Measurements from ENCODE around the gene ZNF219.

ZNF219 gene

DNA sequence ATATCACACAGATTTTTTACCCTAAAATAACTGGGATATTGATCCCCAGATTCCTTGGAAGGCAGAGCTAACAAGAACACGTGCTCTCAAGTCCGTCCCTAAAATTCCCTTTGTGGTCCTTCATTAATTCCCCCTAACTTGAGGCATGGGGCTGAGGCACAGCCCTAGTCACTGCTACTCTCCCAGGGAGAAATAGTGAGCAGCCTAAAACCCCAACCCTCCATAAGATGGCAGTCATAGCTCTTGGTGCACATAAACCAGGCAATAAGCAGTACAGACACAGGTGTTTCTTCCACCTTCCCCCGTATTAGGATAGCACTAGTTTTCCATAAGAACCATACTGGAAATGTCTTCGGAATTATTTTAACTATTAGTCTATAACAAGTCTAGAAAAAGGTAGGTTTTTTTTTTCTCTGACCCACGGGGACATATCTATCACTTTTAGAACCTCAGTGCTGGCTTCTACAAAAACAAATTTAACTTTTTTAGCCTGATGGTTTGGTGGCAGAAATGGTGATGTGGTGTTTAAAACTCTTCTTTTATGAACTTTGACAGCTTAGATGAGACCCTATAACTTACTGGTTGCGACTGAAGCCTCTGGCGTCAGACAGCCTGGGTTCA, 31.5 kb downstream of the ZNF219 start:
- no peak for DNase-seq

- DNase-seq: no peak
Measured at GRCh38 chr14:21063479-21063878, 35.0 kb downstream of the ZNF219 start.

GRCh38 chr14:21061347-21061668, 37.1 kb downstream of the ZNF219 start:
- no peak for DNase-seq

- no peak for DNase-seq
Measured at GRCh38 chr14:21060614-21061346, 37.7 kb downstream of the ZNF219 start.

DNA sequence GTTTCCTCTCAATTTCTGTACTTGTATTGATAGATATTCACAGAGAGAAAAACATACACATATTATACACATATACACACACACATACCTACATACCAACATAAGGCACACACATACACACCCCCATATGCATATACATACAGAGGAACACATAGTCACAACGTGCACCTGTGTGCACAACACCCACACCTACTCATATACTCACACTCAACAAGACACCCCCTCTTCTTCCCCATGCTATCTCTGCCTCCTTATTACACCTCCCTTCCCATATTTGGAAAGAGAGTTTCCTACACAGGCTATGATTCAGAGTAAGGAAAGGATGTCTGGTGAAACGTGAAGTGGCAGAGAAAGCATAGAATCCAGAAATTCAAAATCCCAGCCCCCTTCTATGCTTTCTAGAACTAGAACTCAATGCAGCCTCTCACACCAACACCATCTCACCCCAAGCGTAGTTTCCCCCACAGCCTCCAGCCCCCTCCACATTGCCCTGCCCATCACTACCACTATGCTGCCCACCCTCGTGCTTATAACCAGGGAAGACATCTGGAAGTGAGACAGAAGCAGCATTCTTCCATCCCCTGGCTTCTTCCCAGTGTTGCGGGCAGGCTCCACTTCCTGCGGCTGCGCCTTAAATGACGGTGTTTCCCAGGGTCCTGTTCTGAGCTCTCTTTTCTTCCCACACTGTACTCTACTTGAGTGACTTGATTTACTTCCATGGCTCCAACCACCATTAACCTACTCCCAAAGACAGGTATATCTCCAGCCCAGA, 38.4 kb downstream of the ZNF219 start:
- DNase-seq: no peak

DNA sequence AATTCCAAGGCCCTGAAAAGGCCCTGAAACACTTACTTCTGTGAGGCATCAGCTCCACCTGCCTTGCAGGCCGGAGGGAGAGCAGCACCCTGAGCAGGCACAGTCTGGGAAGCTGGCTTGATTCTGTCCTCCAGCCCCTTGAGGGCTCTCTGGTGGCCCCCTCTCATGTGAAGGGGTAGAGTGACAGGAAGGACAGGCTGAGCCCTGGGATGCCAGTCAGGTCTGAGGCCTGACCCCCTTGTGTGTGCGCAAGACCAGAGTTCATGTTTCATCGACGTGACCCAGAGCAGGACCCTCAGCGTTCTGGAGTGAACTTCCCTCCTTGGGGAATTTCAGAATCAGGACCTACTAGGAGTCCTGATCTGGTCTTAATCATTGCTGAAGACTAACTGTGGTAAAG, 39.6 kb downstream of the ZNF219 start:
- no peak for DNase-seq

- DNase-seq: no peak
Measured at GRCh38 chr14:21057803-21058675, 40.4 kb downstream of the ZNF219 start, which contains the start of gene RNASE8. Gene RNASE8 (plus strand): TSS chr14:21057822. CDS start chr14:21057893, 71 bp downstream.

GRCh38 chr14:21056520-21057163, 41.8 kb downstream of the ZNF219 start:
- DNase-seq: no peak

DNA sequence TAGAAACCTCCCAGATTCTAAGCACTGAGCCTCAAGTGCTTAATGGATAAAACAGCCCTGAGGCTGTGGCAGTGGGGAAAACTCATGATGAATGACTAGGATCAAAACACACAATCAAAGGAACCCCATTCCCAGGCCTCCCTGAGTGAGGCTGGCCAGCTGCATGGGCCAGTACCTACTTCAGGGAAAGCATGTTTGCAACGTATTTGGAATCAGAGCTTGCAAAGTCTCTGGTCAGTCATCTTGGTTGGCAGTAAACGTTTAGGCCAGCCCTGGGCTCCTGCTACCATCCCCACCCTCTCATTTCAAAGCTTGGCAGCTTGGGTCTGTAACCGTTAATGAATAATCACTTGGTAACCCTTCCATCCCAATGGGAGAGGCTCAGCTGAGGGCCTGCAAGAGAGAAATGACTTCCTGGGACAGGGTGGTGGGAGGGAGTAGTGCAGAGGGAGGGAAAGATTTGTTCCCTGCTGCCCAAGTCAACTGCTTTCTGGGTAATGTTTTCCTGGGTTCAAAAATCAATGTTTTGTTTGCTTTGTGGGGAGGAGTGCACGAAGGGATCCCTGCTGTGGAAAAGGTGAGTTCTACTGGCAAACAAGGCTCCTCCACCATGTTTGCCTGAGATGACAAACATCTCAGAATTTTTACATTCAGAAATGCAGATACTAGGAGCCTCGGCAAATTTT, 42.9 kb downstream of the ZNF219 start:
- DNase-seq: no peak

DNA sequence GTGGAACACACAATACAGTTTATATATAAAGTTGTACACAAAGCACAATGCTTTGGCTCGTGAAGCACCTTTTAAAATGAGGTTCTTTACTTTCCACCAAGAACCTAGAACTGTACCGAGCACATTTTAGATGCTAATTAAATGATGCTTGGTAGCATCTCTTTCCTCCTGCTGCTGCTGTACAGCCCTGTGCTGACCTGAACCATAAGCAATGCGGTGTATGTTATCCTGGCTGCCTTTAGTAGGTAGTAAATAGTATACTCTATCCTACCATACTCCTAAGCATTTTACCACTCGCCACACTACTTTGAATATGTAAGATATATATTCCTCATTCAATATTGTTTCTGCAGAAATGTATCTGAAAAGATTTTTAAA, 43.7 kb downstream of the ZNF219 start:
- no peak for DNase-seq

- no peak for DNase-seq
Measured at GRCh38 chr14:21054123-21054767, 44.2 kb downstream of the ZNF219 start.

DNA sequence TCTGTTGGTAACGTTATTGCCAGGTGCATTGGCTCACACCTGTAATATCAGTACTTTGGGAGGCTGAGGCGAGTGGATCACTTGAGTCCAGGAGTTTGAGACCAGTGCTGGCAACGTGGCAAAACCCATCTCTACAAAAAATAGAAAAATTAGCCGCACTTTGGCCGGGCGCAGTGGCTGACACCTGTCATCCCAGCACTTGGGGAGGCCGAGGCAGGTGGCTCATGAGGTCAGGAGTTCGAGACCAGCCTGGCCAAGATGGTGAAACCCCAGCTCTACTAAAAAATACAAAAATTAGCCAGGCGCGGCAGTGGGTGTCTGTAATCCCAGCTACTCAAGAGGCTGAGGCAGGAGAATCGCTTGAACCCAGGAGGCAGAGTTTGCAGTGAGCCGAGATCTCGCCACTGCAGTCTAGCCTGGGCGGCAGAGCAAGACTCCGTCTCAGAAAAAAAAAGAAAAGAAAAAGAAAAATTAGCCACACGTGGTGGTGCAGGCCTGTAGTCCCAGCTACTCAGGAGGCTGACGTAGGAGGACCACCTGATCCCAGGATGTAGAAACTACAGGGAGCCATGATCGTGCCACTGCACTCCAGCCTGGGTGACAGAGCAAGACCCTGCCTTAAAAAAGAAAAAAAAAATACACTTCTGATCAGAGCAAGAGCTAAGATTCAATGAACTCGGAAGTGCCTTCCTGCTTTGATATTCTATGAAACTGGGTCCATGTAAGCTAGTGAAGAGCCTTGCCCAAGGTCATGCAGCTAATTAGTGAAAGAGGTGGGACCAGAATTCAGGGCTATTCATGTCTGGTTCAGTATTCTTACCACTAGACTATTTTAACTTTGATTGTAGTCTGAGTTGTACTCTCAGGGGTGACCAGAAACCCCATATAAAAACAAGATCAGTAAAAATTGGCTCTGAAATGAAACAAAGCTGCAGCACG, 45.0 kb downstream of the ZNF219 start:
- DNase-seq: no peak

- no peak for DNase-seq
Measured at GRCh38 chr14:21050597-21050996, 47.9 kb downstream of the ZNF219 start.

GRCh38 chr14:21049271-21049673, 49.2 kb downstream of the ZNF219 start:
- no peak for DNase-seq

DNA sequence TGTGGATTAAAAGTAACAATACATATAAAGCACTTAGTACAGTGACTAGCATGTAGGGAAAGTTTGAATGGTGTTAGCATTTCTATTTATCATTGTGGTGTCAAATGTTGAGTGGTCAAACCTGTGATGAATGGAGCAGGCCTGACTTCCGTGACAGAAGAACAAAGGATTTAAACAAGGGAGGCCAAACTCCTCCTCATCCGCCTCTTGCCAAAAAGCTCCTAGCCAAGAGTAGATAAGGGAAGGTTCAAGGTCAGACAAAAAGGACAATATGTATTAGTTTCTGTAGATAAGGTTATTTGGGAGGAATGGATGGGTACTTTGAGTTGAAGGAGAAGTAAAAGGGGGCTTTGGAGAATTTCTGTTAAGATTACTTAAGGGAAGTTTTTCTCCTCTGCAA, 49.8 kb downstream of the ZNF219 start:
- DNase-seq: no peak

DNA sequence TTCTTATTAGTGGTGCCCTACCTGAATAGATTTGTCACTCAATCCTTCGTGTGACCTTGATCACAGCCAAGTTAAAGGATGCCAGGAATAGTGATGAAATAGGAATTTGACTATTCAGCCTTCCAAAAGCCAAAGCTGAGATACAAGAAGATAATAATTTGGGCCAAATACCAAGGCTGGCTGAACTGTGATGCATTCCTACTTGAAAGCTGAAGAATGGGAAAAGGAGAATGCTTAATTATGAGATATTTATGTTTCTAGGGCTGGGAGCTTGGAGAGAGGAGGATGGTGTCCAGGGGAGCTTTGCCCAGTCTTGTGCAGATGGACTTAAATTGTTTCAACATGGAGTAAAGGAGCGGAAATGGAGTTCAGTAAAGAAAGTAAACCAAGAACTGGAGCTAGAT, 51.1 kb downstream of the ZNF219 start:
- DNase-seq: no peak

GRCh38 chr14:21043974-21044618, 54.4 kb downstream of the ZNF219 start:
- DNase-seq: no peak

GRCh38 chr14:21043387-21043973, 55.0 kb downstream of the ZNF219 start:
- DNase-seq: no peak

DNA sequence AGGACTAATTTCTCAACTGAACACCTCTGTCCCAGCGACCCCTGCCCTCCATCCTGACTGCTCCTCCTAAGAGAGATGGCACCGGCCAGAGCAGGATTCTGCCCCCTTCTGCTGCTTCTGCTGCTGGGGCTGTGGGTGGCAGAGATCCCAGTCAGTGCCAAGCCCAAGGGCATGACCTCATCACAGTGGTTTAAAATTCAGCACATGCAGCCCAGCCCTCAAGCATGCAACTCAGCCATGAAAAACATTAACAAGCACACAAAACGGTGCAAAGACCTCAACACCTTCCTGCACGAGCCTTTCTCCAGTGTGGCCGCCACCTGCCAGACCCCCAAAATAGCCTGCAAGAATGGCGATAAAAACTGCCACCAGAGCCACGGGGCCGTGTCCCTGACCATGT, 55.5 kb downstream of the ZNF219 start:
- no peak for DNase-seq

Data from NCI-H510A (cell line).